ENCODE measurements around the gene SFSWAP. TPM values are rescaled to one million over a fixed set of nuclear protein-coding genes. Genes with fewer than 3 reads are reported as not detected.

The SFSWAP gene
- total and polyA plus RNA-seq, 10 donors: 19.5 to 74.4 (median 58.8) TPM

- H3K27ac ChIP-seq: no peak overlapping the region
- H3K27me3 ChIP-seq (replicated peaks in 1 of 7): no peaks in the 10 kb centered on the region
- DNase-seq: no peak
- intact Hi-C loops (cut with DNase I; ENCODE audit: low total_unique reads): no loop called here
- TF ChIP-seq POLR2A (IDR thresholded peaks at IDR 0.05): no peak
- no peak for TF ChIP-seq CTCF (IDR thresholded peaks at IDR 0.05 in 8 of 11, conservative IDR thresholded peaks at IDR 0.05 in 3 of 11)
- TF ChIP-seq POLR2AphosphoS5 (IDR thresholded peaks at IDR 0.05): no peak
- 95 to 100% (median 96%) methylated on average over 1 of the region's 1 CpG for WGBS, 5 donors
- H3K4me1 ChIP-seq: peaks cover 0 to 22% (median 0%) of the 10 kb centered on the region in 6 donors
- no peak overlapping the region for H3K4me3 ChIP-seq
- H3K9me3 ChIP-seq: no peaks in the 10 kb centered on the region
- H3K36me3 ChIP-seq: peaks cover 6 to 100% (median 90%) of the 10 kb centered on the region in 6 donors
Observed at GRCh38 chr12:131721548-131721947, 10.7 kb downstream of the SFSWAP start.

- 78 to 92% (median 82%) methylated on average over 5 of the region's 5 CpGs for WGBS, 5 donors
- Histone ChIP-seq H3K9me3 (no peaks in the 10 kb centered on the region), H3K4me3 (no peak overlapping the region), H3K36me3 (peaks cover 11 to 100% (median 90%) of the 10 kb centered on the region in 6 donors), H3K27ac (no peak overlapping the region), H3K4me1 (peaks cover 0 to 22% (median 0%) of the 10 kb centered on the region in 6 donors), H3K27me3 (replicated peaks in 1 of 7) (no peaks in the 10 kb centered on the region)
- no peak for DNase-seq
- intact Hi-C loops (cut with DNase I; ENCODE audit: low total_unique reads): no loop called here
- TF ChIP-seq POLR2A (IDR thresholded peaks at IDR 0.05): no peak
- no peak for TF ChIP-seq POLR2AphosphoS5 (IDR thresholded peaks at IDR 0.05)
- no peak for TF ChIP-seq CTCF (IDR thresholded peaks at IDR 0.05 in 8 of 11, conservative IDR thresholded peaks at IDR 0.05 in 3 of 11)
Observed at GRCh38 chr12:131723532-131723931, 12.6 kb downstream of the SFSWAP start.

- Histone ChIP-seq H3K4me3 (no peak overlapping the region), H3K9me3 (no peaks in the 10 kb centered on the region), H3K27me3 (replicated peaks in 1 of 7) (no peaks in the 10 kb centered on the region), H3K27ac (no peak overlapping the region), H3K4me1 (peaks cover 0 to 22% (median 0%) of the 10 kb centered on the region in 6 donors), H3K36me3 (peaks cover 18 to 100% (median 90%) of the 10 kb centered on the region in 6 donors)
- no peak for DNase-seq
- intact Hi-C loops (cut with DNase I; ENCODE audit: low total_unique reads): no loop called here
- 51 to 68% (median 64%) methylated on average over 2 of the region's 2 CpGs for WGBS, 5 donors
- TF ChIP-seq CTCF (IDR thresholded peaks at IDR 0.05 in 8 of 11, conservative IDR thresholded peaks at IDR 0.05 in 3 of 11): no peak
- TF ChIP-seq POLR2AphosphoS5 (IDR thresholded peaks at IDR 0.05): no peak
- TF ChIP-seq POLR2A (IDR thresholded peaks at IDR 0.05): no peak
Observed at GRCh38 chr12:131724534-131724933, 13.6 kb downstream of the SFSWAP start.

- Histone ChIP-seq H3K27me3 (replicated peaks in 1 of 7) (no peaks in the 10 kb centered on the region), H3K27ac (no peak overlapping the region), H3K4me1 (peaks cover 0 to 21% (median 0%) of the 10 kb centered on the region in 6 donors), H3K4me3 (no peak overlapping the region), H3K36me3 (peaks cover 17 to 100% (median 90%) of the 10 kb centered on the region in 6 donors), H3K9me3 (no peaks in the 10 kb centered on the region)
- intact Hi-C loops (cut with DNase I; ENCODE audit: low total_unique reads): no loop called here
- no peak for DNase-seq
- WGBS, 5 donors: 93 to 98% (median 96%) methylated on average over 11 of the region's 11 CpGs
- TF ChIP-seq POLR2AphosphoS5 (IDR thresholded peaks at IDR 0.05): no peak
- TF ChIP-seq CTCF (IDR thresholded peaks at IDR 0.05 in 8 of 11, conservative IDR thresholded peaks at IDR 0.05 in 3 of 11): no peak
- no peak for TF ChIP-seq POLR2A (IDR thresholded peaks at IDR 0.05)
Observed at GRCh38 chr12:131725503-131725902, 14.6 kb downstream of the SFSWAP start.

Data from spleen (tissue), 11 donors.